HG03469 (cell line): ENCODE data around the gene RNASEH1.
"Not testable (repeated sequence)": the region's sequence is repeated elsewhere in the genome, so short reads cannot be mapped to it uniquely, and the experiment has no call there.

Source experiments
- ATAC-seq: cut with Tn5 transposase; IDR thresholded peaks from one replicate; pipeline ENCODE4 v1.9.1; 2021; ENCODE audit warnings: mild to moderate bottlenecking, moderate library complexity, moderate number of reproducible peaks; ENCODE audit not compliant: unreplicated experiment

RNASEH1 gene

DNA sequence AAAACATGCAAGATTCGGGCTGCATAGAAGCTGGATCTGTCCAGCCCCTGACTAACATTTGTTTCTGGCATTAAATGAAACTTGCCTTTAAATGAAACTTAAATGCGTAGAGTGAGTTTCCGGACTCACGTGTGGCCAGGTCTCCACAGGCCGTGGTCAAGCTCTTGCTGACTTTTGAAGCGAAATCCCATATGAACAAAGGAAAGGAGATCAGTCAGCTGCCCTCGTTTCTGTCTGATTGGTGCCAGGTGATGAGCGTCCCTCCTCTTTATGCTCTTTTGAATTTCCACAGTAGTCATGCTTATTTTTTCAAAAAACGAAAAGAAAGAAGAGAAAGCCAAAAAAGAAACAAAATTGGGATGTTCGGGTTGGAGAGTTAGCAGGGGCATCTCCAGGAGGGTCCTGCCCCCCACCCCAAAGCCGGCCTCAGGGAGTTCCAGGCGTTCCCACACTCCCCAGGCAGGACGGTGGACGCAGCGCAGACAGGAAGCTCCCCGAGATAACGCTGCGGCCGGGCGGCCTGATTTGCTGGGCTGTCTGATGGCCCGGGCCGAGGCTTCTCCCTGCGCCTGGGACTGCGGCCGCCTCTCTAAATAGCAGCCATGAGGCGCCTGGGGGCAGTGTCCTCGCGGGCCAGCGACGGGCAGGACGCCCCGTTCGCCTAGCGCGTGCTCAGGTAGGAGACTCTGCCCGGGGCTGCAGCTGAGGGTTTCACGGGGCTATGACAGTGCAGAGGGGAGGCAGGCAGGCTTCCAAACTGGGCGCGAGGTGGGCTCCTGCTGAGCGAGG is 36.6 kb upstream of the RNASEH1 start, which contains the start of gene COLEC11:
Gene COLEC11 (plus strand): TSS at position 620 of the 789 bp plus-strand sequence. CDS start 9,229 bp downstream, outside the sequence.
- no peak for ATAC-seq

DNA sequence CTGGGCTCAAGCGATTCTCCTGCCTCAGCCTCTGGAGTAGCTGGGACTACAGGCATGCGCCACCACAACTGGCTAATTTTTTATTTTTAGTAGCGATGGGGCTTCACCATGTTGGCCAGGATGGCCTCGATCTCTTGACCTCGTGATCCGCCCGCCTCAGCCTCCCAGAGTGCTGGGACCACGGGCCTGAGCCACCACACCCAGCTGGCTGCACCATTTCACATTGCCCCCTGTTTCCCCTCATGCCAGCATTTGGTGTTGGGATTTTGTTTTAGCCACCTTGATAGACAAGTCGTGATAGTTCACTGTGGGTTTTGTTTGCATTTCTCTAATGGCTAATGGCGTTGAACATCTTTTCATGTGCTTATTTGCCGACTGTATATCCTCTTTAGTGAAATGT is 31.0 kb upstream of the RNASEH1 start:
- no peak for ATAC-seq

DNA sequence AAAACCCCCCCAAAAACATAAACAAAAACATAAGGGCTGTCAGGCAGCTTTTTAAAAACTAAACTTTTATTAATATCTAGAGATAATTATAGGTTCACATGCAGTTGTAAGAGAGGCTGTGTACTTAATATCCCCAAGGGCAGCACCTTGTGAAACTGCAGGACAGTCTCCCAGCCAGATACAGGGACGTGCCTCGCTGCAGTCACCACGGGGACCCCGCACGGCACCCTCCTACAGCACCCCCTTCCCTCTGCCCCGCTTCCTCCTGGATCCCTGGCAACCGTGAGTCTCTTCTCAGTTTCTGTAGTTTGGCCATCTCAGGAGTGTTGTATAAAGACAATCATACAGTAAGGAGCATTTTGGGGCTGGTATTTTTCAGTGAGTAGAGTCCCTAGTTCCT is 30.0 kb upstream of the RNASEH1 start:
- no peak for ATAC-seq

DNA sequence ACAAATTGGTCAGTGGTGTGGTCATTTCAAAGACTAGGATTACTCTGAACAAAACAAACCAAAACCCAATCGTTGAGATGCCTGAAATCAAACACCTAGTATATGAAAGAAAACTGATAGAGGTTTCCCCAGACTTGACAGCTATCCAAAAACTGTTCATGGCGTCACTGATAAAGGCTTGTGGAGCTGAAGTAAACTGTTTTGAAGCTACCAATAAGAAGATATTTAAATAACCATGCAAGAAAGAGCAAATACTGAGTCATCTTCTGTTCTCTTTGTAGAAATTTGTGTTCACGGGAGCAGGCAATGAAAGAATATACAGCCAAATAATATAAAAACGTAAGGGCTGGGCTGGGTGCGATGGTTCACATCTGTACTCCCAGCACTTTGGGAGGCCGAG is 29.3 kb upstream of the RNASEH1 start:
- no peak for ATAC-seq

DNA sequence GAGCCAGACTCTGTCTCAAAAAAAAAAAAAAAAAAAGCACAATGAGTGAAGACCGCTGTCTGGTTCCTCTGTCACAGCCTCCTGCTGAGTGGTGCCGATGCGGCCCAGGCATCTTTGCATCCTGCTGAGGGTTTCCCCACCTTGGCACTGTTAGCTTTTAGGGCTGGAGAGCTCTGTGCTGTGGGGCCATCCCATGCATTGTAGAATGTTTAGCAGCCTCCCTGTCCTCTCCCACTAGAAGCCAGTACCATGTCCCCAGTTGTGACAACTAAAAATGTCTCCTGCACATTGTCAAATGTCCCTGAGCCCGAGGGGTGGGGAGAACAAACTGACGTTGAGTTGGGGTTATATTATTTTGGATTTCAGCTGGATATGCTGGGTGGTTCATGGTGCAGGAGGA is 28.9 kb upstream of the RNASEH1 start:
- ATAC-seq = no peak

DNA sequence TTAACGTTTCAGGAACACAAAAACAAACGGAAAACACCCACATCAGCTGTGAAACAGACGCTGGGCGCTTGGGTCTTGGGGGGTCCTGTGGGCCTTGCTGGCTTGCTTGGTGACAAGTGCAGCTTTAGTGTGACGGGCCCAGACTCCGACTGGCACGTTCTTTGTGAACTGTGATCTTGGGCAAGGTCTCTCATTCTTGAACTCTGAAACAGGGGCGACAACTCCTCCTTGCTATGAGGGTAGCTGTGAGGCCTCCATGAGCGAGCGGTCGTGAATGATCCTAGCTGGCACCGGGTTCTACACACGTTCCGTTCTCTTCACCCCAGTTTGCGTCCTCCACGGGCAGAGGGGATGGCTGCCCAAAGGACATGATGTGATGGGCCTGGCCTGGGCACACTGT is 28.1 kb upstream of the RNASEH1 start:
- ATAC-seq = no peak

DNA sequence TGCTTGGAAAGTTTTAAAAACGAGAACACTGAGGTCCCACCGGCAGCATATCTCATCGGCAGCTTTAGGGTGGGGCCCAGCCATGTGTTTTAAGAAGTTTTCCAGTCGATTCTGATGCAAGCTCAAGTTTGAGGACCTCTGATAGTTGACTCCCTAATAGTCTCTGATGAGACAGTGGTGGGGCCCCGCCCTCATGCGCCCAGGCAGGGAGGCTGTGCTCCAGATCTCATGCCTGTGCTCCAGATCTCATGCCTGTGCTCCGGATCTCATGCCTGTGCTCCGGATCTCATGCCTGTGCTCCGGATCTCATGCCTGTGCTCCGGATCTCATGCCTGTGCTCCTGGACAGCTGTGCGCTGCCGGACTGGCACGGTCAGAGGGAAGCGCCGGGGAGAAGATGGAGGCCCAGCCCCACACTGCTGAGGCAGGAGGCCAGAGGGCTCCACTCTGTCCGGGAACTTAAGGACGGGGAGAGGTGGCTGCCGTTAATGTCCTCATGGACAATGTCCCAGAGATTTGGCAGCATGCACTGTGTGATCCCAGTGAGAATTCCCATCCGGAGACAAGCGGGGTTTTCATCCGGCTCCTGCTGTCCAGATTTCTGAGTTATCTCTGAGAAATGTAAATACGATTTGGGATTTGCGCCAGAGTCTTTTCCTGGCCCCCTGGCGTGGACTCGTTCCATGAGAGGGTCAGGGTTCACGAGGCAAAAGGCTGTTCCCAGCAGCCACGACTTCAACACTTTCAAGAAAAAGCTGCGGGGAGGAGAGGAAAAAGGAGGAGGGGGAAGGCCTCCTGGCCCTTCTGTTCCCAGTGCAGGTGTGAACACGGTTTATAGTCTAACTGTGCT is 27.4 kb upstream of the RNASEH1 start:
- ATAC-seq = no peak

DNA sequence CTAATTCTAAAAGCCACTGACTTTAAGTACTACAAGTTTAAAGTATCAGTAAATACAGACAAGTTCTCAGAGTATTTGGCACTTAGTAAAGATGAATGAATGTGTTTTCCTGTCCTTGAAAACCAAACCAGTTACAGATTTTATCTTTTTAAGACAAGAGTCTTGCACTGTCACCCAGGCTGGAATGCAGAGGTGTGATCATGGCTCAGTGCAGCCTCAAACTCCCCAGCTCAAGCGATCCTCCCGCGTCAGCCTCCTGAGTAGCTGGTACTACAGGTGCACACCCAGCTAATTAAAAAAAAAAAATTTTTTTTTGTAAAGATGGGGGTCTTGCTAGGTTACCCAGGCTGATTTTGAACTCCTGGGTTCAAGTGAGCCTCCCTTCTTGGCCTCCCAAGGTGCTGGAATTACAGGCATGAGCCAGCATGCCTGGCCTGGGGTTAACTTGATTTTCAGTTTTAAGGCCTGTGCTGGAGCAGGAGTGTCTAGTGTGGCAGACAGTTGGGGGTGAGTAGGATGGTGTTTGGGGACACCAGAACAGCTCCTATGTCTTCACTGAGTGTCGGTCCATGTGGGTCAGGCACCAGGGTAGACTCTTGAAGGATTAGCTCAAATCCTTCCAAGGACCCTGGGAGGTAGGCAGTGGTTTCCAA is 26.6 kb upstream of the RNASEH1 start:
- ATAC-seq = no peak

DNA sequence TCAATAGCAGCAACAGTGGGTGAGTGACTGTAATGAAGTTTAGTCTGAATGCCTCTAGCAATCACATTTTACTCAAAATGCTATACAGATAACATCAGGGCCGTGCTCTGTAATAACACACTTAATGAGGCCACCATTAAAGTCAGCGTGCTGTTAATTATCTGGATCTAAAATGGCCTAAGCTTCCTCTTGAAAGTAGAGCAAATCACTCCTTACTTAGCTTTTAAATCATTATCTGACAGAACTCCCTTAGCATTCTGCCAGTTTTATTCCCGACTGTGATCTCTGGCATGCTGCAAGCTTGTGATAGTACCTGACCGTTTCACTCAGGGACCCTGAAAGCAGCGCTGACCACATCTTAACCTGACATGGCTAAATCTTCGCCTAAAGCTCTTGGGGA is 25.9 kb upstream of the RNASEH1 start:
- ATAC-seq = no peak

DNA sequence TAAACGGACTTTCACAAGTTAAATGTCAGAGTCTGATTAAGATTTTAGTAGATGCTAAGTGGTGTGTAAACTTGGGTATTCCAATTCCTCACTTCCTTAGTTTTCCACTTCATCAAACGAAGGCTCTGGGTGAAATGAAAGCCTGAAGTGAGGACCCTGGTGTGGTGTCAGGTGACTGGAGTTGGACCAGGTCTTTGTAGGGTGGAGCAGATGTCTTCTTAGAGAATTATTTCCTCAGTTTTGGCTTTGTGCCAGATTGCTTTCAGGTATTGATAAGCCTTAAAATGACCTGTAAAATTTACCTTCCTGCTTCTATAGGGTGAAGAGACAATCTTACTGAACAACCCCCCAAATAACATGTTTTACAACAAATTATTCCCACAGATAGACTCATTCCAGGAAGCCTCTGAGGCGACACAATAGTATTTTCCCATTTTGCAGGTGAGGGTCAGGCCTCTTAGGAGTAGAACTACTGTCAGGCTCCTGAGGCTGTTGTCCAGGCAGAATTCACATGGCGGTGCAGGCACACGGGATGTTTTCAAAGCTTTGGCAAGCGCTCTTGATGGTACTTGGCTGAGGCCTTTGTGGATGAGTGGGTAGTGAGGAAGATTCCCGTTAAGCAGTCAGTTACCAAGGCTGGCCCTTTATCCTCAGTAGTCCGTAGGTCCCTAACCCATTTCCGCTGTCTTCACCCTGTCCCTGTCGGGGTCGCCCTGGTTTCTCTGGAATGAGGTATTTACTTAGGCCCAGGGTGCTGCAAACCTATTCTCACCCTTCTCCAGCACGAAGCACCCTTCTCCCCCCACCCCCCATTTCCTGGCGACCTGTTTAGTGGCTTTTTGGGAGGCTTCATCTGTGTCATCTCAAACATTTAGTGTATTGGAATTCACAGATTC is 23.5 kb upstream of the RNASEH1 start:
- ATAC-seq = no peak

DNA sequence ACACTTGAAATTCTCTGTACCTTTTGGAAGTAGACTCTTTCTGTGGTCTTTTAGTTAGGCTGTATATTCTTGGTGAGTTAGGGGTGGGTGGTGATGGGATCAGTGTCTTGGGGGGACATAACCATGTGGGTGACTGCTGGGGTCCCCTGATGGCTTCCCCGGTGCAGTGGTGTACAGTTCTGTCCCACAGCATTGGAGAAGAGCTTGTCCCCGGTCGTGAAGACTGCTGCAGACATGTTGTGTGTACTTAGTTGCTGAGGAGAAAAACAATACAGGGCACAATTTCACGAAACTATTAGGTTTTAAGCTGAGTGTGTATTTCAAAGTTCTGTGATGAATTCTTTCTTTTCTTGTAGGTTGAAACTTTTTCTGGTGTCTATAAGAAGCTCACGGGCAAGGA is 22.3 kb upstream of the RNASEH1 start:
- ATAC-seq = no peak

DNA sequence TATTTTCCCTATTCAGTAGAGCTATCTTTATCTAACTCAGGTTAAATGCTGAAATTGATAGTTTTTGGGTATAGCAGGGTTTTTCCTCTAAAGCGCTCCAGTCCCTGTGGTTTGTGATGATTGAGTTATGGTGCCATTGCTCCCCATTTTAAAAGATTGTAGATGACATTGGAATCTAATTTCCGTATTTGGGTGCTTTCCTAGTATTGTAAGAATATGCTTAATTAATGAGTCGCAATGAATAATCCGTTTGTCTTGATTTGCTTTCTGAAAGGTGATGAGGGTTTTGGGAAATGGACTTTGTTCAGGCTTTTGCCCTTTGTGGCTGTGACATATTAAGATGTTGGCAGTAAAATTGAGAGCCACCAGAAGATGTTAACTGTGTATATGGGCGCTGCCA is 20.9 kb upstream of the RNASEH1 start:
- no peak for ATAC-seq

DNA sequence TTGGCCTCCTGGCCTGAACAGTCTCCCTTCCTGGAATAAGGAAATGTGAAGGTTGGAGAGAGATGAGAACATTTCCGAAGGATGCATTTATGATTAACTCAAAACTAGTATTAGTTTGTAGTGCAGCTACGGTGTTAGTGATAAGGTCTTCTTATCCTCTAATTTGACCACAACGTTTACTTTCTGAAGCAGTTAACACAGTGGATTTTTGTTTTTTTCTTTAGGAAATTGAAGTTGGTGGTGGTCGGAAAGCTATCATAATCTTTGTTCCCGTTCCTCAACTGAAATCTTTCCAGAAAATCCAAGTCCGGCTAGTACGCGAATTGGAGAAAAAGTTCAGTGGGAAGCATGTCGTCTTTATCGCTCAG is 18.1 kb upstream of the RNASEH1 start:
- ATAC-seq = not testable (repeated sequence)

DNA sequence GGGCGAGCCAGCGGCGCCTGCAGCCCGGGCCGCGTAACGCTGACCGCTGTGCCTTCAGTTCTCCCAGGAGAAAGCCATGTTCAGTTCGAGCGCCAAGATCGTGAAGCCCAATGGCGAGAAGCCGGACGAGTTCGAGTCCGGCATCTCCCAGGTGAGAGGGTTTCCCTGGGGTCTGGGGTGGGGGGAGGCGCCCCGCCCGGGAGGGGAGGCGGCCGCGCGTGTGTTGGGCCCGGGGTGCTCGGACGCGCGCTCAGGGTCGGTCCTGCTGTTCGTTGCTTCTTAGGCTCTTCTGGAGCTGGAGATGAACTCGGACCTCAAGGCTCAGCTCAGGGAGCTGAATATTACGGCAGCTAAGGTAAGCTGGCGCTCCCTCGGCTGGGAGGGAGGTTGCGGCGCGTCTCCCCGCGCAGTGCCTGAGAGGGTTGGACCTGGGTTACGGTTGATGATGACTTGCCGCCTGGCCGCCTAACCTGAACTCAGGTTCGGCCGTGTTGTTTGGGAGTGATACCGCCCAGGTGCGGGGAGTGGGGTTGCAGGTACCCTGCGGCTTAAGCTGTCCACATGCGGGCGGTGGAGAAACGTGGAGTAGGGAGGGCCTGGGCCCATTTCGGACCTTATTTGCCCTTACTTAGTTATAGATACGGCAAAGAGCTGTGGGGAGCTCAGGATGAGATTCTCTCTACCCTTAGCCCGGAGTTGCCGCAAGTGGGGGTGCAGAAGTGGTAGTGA is 17.6 kb upstream of the RNASEH1 start:
- no peak for ATAC-seq

DNA sequence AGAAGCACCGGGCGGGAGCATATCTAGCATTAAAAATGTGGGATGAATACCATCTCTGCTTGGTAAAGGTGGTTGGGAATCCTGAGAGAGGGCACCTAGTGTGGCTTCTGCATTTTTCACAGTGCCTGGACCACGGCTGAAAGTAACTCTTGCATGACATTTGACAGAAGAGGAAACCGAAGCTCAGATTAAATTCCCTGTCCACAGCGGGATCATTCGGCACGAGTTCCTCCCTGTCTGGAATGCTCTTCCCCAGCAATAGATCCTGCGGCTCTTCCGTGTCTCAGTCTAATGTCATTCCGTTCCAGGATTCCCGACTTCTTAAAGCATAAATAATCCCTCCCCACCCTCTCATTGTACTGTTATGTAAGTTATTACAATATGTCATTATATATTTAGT is 16.0 kb upstream of the RNASEH1 start:
- ATAC-seq = no peak

DNA sequence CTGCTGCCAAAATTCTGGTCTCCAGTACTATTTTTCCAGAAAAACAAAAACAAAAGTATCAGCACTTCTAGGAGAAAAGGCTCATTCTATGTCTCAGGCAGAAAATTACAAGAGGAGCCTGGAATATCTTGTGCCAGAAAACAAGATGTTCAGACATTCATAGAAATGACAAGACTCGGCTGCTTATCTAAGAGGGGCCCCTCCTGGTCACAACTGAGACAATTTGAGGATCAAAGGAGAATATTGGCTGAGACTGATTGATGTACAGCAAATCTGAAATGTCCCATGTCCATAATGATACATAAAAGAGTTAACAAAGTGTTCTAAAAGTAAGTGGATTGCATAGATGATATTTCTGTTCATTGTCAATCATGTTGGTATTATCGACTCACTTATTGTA is 14.5 kb upstream of the RNASEH1 start:
- no peak for ATAC-seq

DNA sequence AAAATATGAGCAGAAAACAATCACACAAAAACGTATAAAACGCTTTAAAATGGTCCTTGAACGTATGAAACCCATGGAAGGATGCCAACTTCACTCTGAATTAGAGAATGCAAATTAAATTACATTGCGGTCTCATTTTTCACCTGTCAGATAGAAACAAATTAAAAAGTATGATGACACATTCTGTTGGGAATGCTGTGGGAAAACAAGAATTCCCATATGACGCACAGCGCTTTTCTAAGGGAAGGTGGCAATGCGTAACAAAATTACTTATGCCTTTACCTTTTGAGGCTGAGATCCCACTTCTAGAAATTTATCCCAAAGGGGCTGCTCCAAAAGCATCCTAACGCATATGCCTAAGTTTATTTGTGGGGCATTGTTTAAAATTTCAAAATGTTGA is 13.2 kb upstream of the RNASEH1 start:
- ATAC-seq = no peak

DNA sequence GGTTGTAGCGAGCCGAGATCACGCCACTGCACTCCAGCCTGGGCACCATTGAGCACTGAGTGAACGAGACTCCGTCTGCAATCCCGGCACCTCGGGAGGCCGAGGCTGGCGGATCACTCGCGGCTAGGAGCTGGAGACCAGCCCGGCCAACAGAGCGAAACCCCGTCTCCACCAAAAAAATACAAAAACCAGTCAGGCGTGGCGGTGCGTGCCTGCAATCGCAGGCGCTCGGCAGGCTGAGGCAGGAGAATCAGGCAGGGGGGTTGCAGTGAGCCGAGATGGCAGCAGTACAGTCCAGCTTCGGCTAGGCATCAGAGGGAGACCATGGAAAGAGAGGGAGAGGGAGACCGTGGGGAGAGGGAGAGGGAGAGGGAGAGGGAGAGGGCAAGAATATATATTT is 11.5 kb upstream of the RNASEH1 start:
- not testable (repeated sequence) for ATAC-seq

DNA sequence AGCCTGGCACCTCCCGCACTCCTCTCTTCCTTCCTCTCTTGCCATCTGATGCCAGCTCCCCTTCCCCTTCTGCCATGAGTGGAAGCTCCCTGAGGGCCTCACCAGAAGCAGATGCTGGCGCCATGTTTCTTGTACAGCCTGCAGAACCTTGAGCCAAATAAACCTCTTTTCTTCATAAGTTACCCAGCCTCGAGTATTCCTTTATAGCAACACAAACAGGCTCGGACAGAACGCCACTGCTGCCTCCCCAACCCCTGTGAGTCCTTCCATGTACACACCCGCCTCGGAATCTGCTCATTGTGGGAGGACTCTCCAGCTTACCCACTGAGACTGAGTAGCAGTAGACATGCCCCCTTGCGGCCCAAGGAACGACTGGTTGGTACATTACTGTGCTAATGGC is 8.7 kb upstream of the RNASEH1 start:
- ATAC-seq = no peak

DNA sequence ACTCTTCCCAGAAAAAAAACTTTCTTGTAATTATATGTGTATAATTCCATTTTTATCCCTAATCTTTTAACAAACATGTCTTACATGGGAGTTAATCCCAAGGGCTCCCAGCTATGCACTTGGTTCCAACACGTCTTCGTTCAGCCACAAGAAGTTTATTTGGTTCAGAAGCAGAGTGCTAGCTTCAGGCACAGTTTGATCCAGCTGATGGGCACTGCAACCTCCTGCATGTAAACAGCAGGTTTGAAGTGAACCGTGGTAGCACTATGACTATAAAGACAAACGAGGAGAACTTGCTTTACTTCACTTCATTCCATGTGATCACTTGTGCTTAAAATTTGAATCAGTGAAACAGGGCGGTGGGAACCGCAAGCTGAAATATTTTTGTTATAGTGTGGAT is 7.0 kb upstream of the RNASEH1 start:
- no peak for ATAC-seq
